ENCODE data around the gene UBE2D4. TPM values are rescaled to one million over a fixed set of nuclear protein-coding genes. Genes with fewer than 3 reads are reported as not detected.
"Not testable (repeated sequence)": the region's sequence is repeated elsewhere in the genome, so short reads cannot be mapped to it uniquely, and the experiment has no call there.

The UBE2D4 gene
- total RNA-seq, 1 experiment from 2014 or later, result 14.3 TPM

GRCh38 chr7:43966392-43966791 is 40.2 kb downstream of the UBE2D4 start:
- DNase-seq (ENCODE audit: low spot score), result not testable (repeated sequence)

DNA sequence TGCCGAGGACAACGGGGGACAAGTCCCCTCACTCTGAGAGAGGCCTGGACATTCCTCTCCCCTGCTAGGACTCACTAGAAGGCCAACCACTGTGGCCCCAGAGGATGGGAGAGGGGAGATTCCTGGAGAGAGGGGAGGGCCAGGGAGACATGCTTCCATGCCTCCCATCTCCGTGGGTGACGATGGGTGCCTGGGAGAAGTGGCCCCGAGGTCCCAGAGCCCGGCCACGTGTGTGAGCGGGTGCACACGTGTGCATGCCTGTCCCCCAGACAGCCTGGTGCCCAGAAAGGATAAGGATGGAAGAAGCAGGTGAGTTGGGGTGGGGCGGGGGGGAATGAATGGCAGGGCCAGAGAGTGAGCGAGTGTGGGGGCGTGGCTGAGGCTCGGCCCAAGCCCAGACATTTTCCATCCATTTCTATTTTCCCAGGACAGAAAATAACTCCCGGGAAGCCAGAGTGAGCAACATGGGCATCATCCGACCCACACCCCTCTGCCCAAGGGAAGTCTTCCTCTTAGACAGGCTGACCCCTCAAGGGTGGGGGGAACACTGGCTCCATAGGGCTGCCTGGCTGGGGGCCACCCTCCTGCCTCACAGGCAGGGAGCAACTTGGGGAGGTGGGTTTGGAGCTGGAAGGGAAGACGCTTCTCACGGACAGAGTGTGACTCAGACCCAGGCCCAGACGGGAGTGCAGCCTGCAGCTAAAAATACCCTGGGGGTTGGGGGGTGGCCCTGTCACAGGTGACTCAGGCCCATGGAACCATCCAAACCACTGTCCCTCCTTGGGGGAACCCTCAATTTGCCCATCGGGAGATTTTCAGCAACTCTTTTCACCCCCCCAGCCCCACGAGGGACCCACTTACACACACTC is 42.2 kb downstream of the UBE2D4 start:
- DNase-seq (ENCODE audit: low spot score), result peak; percentile 31

DNA sequence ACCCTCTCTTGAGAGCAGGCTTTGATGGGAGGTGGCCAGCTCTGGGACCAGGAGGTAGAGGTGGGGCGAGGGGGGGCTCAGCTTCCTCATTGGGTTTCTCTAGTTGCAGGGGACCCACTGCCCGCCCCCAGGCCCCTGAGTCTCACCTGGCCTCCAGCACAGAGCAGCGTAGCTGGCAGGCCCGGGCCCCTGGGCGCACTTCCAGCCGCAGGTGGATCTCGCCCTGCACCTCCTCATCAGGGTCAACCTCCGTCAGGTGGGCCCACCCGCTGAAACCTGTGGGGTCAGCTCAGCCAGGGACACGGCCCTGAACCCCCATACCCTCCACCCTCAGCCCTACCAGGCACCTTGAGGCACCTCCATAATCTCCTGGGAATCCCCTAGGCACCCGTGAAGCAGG is 43.4 kb downstream of the UBE2D4 start:
- not testable (repeated sequence) for DNase-seq (ENCODE audit: low spot score)

DNA sequence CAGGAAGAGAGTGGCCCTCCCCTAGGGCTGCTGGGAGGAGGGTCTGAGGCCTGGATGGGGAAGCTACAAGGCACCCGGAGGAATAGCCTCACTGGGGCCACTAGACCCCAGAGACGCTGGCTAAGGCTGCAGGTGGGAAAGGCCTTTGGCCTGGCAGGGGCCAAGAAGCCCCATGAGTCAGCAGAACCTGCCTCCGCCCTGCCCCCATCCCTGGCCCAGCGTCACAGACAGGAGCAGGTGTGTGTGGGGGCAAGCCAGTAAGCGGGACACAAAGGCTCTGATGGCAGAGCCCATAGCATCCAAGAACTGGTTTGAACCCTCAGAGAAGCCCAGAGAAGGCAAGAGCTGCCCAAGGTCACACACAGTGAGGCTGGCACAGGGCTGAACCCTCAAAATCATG is 44.5 kb downstream of the UBE2D4 start:
- DNase-seq (ENCODE audit: low spot score), result not testable (repeated sequence)

DNA sequence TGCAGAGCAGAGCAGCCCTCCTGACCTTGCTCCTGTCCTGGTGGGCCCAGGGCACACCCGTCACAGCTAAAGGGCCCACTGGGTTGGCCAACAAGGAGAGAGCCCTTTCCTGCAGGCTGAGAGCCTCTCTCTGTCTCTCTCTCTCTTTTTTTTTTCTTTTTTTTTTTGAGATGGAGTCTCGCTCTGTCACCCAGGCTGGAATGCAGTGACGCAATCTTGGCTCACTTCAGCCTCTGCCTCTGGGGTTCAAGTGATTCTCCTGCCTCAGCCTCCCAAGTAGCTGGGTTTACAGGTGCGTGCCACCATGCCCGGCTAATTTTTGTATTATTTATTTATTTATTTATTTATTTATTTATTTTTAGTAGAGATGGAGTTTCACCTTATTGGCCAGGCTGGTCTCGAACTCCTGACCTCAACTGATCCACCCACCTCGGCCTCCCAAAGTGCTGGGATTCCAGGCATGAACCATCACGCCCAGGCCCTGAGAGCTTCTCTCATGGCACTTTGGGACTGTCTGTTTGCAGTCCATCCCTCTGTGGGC is 47.9 kb downstream of the UBE2D4 start:
- DNase-seq (ENCODE audit: low spot score), result not testable (repeated sequence)

GRCh38 chr7:43974725-43975482 is 48.7 kb downstream of the UBE2D4 start:
- DNase-seq (ENCODE audit: low spot score), result not testable (repeated sequence)

DNA sequence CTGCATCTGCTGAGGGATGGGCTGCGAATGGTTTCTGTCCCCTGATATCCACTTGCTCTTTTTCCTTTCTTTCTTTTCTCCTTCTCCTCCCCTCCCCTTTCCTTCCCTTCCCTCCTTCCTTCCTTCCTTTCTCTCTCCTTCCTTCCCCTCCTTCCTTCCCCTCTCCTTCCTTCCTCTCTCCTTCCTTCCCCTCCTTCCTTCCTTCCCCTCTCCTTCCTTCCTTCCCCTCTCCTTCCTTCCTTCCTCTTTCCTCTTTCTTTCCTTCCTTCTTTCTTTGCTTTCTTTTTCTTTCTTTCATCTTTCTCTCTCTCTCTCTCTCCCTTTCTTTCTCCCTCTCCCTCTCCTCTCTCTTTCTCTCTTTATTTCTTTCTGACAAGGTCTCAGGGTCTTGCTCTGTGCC is 51.3 kb downstream of the UBE2D4 start:
- DNase-seq (ENCODE audit: low spot score), result no peak

- not testable (repeated sequence) for DNase-seq (ENCODE audit: low spot score)
Observed at GRCh38 chr7:43978102-43978501, 51.9 kb downstream of the UBE2D4 start.

- DNase-seq (ENCODE audit: low spot score), result not testable (repeated sequence)
Observed at GRCh38 chr7:43982848-43983247, 56.6 kb downstream of the UBE2D4 start.

- DNase-seq (ENCODE audit: low spot score), result not testable (repeated sequence)
Observed at GRCh38 chr7:43983736-43984135, 57.5 kb downstream of the UBE2D4 start.

- peak; percentile 61 for DNase-seq (ENCODE audit: low spot score)
Observed at GRCh38 chr7:43985904-43986864, 59.9 kb downstream of the UBE2D4 start.

GRCh38 chr7:43987476-43987875 is 61.2 kb downstream of the UBE2D4 start:
- not testable (repeated sequence) for DNase-seq (ENCODE audit: low spot score)

- not testable (repeated sequence) for DNase-seq (ENCODE audit: low spot score)
Observed at GRCh38 chr7:43990011-43990585, 63.9 kb downstream of the UBE2D4 start.

DNA sequence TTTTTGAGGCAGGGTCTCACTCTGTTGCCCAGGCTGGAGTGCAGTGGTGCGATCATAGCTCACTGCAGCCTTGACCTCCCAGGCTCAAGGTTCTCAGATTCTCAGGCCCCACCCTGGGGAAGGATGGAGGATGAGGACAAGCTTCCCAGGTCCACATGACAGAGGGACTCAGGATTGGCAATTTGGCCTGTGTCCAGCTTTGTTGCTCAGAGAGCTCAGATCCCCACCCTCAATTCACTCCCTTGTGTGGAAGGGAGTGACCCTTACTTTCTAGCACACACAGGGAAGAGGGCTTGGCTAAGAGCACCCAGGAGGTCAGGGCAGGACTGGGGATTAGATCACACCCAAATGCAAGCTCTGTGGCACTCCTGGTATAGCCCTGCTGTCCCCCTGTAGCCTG is 64.6 kb downstream of the UBE2D4 start:
- not testable (repeated sequence) for DNase-seq (ENCODE audit: low spot score)

DNA sequence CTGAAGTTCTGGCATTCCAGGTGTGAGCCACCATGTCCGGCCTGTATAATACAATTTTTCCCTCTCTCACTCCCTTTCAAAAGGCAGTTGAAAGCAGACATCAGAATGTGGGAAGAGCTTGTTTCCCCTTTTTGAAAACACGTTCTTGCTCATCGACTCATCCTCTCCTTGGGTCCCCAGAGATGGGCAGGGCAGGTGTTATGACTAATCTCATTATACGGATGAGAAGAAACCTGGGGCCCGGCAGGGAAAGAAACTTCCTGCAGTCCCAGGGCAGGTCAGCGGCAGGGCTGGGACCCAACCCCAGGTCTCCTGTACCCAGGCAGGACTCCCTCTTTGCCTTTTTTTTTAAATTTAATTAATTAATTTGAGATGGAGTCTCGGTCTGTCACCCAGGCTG is 66.7 kb downstream of the UBE2D4 start:
- peak; percentile 51 for DNase-seq (ENCODE audit: low spot score)

DNA sequence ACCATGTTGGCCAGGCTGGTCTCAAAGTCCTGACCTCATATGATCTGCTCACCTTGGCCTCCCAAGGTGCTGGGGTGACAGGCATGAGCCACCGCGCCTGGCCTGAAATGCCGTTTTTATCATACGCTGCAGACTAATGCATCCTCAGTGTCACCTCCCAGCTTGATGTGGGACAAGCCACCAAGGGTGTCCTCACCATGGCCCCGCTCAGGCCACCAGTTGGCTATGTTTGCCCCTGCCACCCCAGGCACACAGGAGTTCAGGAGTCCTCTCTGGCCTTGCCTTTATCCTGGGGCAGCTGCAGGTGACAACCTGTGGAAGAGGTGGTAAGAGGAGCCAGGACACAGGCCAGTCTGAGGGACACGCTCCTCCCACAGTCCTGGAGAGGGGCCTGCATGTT is 68.4 kb downstream of the UBE2D4 start:
- DNase-seq (ENCODE audit: low spot score), result not testable (repeated sequence)

DNA sequence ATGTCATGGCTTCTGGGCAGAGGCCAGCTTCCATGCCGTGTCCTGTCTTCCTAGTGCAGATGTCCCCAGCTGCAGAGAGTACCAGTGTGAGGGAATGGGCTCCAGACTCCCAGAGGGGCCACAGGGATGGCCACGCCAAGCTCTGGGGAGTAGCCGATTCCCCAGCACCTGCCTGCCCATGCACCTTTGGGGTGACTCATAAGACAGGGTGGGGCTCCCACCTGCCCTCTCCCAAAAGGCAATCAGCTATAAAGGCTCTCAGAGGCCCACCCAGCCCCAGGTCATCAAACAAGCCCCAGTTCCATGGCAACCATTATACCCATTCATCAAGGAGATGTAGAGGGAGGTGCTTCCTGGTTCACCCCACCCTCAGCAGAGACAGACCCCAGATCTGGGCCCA is 71.3 kb downstream of the UBE2D4 start, which contains the start of gene SPDYE1:
Gene SPDYE1 (plus strand): TSS at position 366 of the 400 bp plus-strand sequence. CDS start 2,053 bp downstream, outside the sequence.
- DNase-seq (ENCODE audit: low spot score), result not testable (repeated sequence)

All from A172 (cell line).